A375 (cell line): ENCODE measurements around the gene SOWAHD. TPM values are rescaled to one million over a fixed set of nuclear protein-coding genes. Genes with fewer than 3 reads are reported as not detected.

Experiments
- small RNA-seq: library from RNA; depleted of rRNA; stranded (forward); fragments of <200 nt; gene quantifications from one replicate; pipeline ENCODE3, GENCODE V24; 2014
- total RNA-seq: library from RNA; depleted of rRNA; stranded (reverse); fragments of >200 nt; shearing (Covaris generic); gene quantifications from 2 replicates; pipeline ENCODE4 v1.2.3, GENCODE V29; 2014; rRNA removed

The SOWAHD gene, protein sequence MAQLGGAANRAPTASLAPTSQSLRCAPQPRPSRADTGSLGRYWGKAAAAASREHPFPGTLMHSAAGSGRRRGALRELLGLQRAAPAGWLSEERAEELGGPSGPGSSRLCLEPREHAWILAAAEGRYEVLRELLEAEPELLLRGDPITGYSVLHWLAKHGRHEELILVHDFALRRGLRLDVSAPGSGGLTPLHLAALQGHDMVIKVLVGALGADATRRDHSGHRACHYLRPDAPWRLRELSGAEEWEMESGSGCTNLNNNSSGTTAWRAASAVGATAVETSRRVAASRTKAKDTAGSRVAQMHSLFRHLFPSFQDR
- not detected in 2 replicates for total RNA-seq

GRCh38 chrX:119757979-119758730, at the start of gene SOWAHD:
SOWAHD (plus strand) TSS chrX:119758588; CDS start chrX:119758668, 80 bp downstream.

GRCh38 chrX:119791437-119792231, 33.2 kb downstream of the SOWAHD start, which contains the start of gene RPL39:
RPL39 (minus strand) TSS chrX:119791630; CDS start chrX:119791576, 54 bp downstream.

Small RNA genes within 50 kb of the gene (small RNA-seq; reads per million reads assigned to genes)
- not detected for gene SNORA69

Other genes starting within 250 kb of the SOWAHD start
- gene STEEP1, start 193.2 kb upstream of the SOWAHD start, total RNA-seq = 53.2 and 59.3 TPM in 2 replicates
- gene UBE2A, start 184.0 kb upstream of the SOWAHD start, total RNA-seq = 24.9 and 27.9 TPM in 2 replicates
- gene NKRF, start 152.2 kb upstream of the SOWAHD start, total RNA-seq = 10.0 and 11.5 TPM in 2 replicates
- gene SEPTIN6, start 65.4 kb upstream of the SOWAHD start, total RNA-seq = 11.5 and 15.3 TPM in 2 replicates
- 2,145 and 2,387 TPM in 2 replicates for gene RPL39, start 33.0 kb downstream of the SOWAHD start, total RNA-seq
- gene UPF3B, start 94.4 kb downstream of the SOWAHD start, total RNA-seq = 5.7 and 7.7 TPM in 2 replicates
- 21.7 and 27.9 TPM in 2 replicates for gene RNF113A, start 113.1 kb downstream of the SOWAHD start, total RNA-seq
- gene NDUFA1, start 113.2 kb downstream of the SOWAHD start, total RNA-seq = 115 and 146 TPM in 2 replicates
- not detected in 2 replicates for gene AKAP14, start 137.3 kb downstream of the SOWAHD start, total RNA-seq
- gene NKAP, start 185.2 kb downstream of the SOWAHD start, total RNA-seq = 6.6 and 6.8 TPM in 2 replicates